Trophoblast cell (in vitro differentiated cells and primary cell): ENCODE data around the gene FAM110A.
"Not testable (repeated sequence)": the region's sequence is repeated elsewhere in the genome, so short reads cannot be mapped to it uniquely, and the experiment has no call there.

Experiments
- DNase-seq, 2 donors: peaks; one replicate each; pipeline ENCODE4 v3.0.0-alpha.2; 2016
- H2AFZ ChIP-seq: 2 replicates; pipeline ENCODE4 v1.6.1; 2013; ENCODE audit warnings: low read length, moderate library complexity, mild to moderate bottlenecking; ENCODE audit not compliant: insufficient read depth, poor library complexity
- H2AK5ac ChIP-seq: 2 replicates; pipeline ENCODE4 v1.6.1; 2013; ENCODE audit warnings: mild to moderate bottlenecking, low read length
- H2BK120ac ChIP-seq: 2 replicates; pipeline ENCODE4 v1.6.1; 2013; ENCODE audit warnings: low read length, mild to moderate bottlenecking, moderate library complexity; ENCODE audit not compliant: insufficient read depth, poor library complexity
- H2BK12ac ChIP-seq: 2 replicates; pipeline ENCODE4 v1.6.1; 2013; ENCODE audit warnings: mild to moderate bottlenecking, low read length, moderate library complexity
- H2BK5ac ChIP-seq: 2 replicates; pipeline ENCODE4 v1.6.1; 2013; ENCODE audit warnings: low read length, low read depth, moderate library complexity, mild to moderate bottlenecking; ENCODE audit not compliant: poor library complexity
- H3K14ac ChIP-seq: 2 replicates; pipeline ENCODE4 v1.6.1; 2013; ENCODE audit warnings: mild to moderate bottlenecking, low read length
- H3K18ac ChIP-seq: 2 replicates; pipeline ENCODE4 v1.6.1; 2013; ENCODE audit warnings: mild to moderate bottlenecking, low read length
- H3K23ac ChIP-seq: 2 replicates; pipeline ENCODE4 v1.6.1; 2013; ENCODE audit warnings: low read length
- H3K27ac ChIP-seq: 2 replicates; pipeline ENCODE4 v1.5.1; 2013; ENCODE audit warnings: low read depth, mild to moderate bottlenecking, inconsistent platforms, low read length, moderate library complexity
- H3K27me3 ChIP-seq: 2 replicates; pipeline ENCODE4 v1.6.1; 2013; ENCODE audit warnings: inconsistent platforms, mild to moderate bottlenecking, low read length, moderate library complexity; ENCODE audit not compliant: insufficient read depth
- H3K36me3 ChIP-seq, 2 experiments: 1 replicate in 1 of 2; 2 replicates in 1 of 2; pipeline ENCODE4 v1.6.1; 2013; ENCODE audit warnings: low read length in 2 of 2, mild to moderate bottlenecking in 2 of 2, moderate library complexity in 1 of 2; ENCODE audit not compliant: insufficient read depth in 2 of 2, control insufficient read depth in 1 of 2
- H3K4ac ChIP-seq: 2 replicates; pipeline ENCODE4 v1.6.1; 2013; ENCODE audit warnings: low read depth, mild to moderate bottlenecking, low read length, moderate library complexity
- H3K4me1 ChIP-seq, 2 experiments: 1 replicate in 1 of 2; 2 replicates in 1 of 2; pipeline ENCODE4 v1.6.1; 2013; ENCODE audit warnings: low read length in 2 of 2, mild to moderate bottlenecking in 2 of 2, moderate library complexity in 1 of 2; ENCODE audit not compliant: insufficient read depth in 2 of 2, control insufficient read depth in 1 of 2
- H3K4me2 ChIP-seq: 2 replicates; pipeline ENCODE4 v1.6.1; 2013; ENCODE audit warnings: inconsistent platforms, mild to moderate bottlenecking, low read length, moderate library complexity
- H3K4me3 ChIP-seq: 2 replicates; pipeline ENCODE4 v1.5.1; 2013; ENCODE audit warnings: mild to moderate bottlenecking, low read depth, low read length, inconsistent platforms
- H3K79me1 ChIP-seq: one replicate; pipeline ENCODE4 v1.6.1; 2013; ENCODE audit warnings: low read length
- H3K79me2 ChIP-seq: 2 replicates; pipeline ENCODE4 v1.6.1; 2013; ENCODE audit warnings: low read length, mild to moderate bottlenecking; ENCODE audit not compliant: control insufficient read depth, insufficient read depth, poor library complexity
- H3K9ac ChIP-seq: 2 replicates; pipeline ENCODE4 v1.6.1; 2013; ENCODE audit warnings: mild to moderate bottlenecking, low read length
- H3K9me3 ChIP-seq: 2 replicates; pipeline ENCODE4 v1.6.1; 2013; ENCODE audit warnings: low read depth, mild to moderate bottlenecking, control low read depth, inconsistent platforms, low read length; ENCODE audit not compliant: insufficient read depth
- H4K12ac ChIP-seq: 2 replicates; pipeline ENCODE4 v1.6.1; 2013; ENCODE audit warnings: low read depth, mild to moderate bottlenecking, low read length, moderate library complexity
- H4K8ac ChIP-seq: 2 replicates; pipeline ENCODE4 v1.6.1; 2013; ENCODE audit warnings: low read depth, mild to moderate bottlenecking, low read length, moderate library complexity
- H4K91ac ChIP-seq: one replicate; pipeline ENCODE4 v1.6.1; 2013; ENCODE audit warnings: low read depth, mild to moderate bottlenecking, low read length, moderate library complexity
- WGBS: extraction: QIAGEN DNeasy Blood & Tissue Kit; methylation state at CpG from one replicate; pipeline ENCODE4 v1.1.7; 2013; ENCODE audit warnings: missing lambda C conversion rate; ENCODE audit not compliant: insufficient read length, insufficient coverage; ENCODE audit errors: extremely low coverage; 5-methylcytosine and 5-hydroxymethylcytosine counted together

Gene FAM110A

GRCh38 chr20:891706-892080 is 58.2 kb downstream of the FAM110A start:
- H3K4me3 ChIP-seq = no peak overlapping the region
- H3K23ac ChIP-seq = no peak overlapping the region
- no peak overlapping the region for H2BK12ac ChIP-seq
- H4K8ac ChIP-seq = no peak overlapping the region
- no peak overlapping the region for H4K91ac ChIP-seq
- H3K9me3 ChIP-seq = peaks cover 4% of the 10 kb centered on the region
- H3K79me2 ChIP-seq = no peaks in the 10 kb centered on the region
- H3K14ac ChIP-seq = no peak overlapping the region
- no peak overlapping the region for H2AK5ac ChIP-seq
- no peak overlapping the region for H2BK120ac ChIP-seq
- H3K4me1 ChIP-seq = no peaks in the 10 kb centered on the region
- H3K4me2 ChIP-seq = no peak overlapping the region
- H3K18ac ChIP-seq = no peak overlapping the region
- no peak overlapping the region for H2AFZ ChIP-seq
- H4K12ac ChIP-seq = no peak overlapping the region
- no peak overlapping the region for H2BK5ac ChIP-seq
- no peak overlapping the region for H3K4ac ChIP-seq
- WGBS = no CpG with 5 or more reads among the region's 4 CpGs
- H3K9ac ChIP-seq = no peak overlapping the region
- no peaks in the 10 kb centered on the region for H3K36me3 ChIP-seq
- H3K27ac ChIP-seq = no peak overlapping the region
- no peaks in the 10 kb centered on the region for H3K79me1 ChIP-seq
- no peak for DNase-seq
- H3K27me3 ChIP-seq = no peaks in the 10 kb centered on the region

GRCh38 chr20:892371-892770 is 58.9 kb downstream of the FAM110A start:
- H4K12ac ChIP-seq, H3K4me3 ChIP-seq, H3K4me2 ChIP-seq, H3K27me3 ChIP-seq, H3K27ac ChIP-seq, H2BK120ac ChIP-seq, H3K36me3 ChIP-seq, H3K23ac ChIP-seq, H2AK5ac ChIP-seq, H3K79me2 ChIP-seq, H3K9ac ChIP-seq, H3K18ac ChIP-seq, H3K4ac ChIP-seq, H2BK12ac ChIP-seq, H4K8ac ChIP-seq, H4K91ac ChIP-seq, H3K14ac ChIP-seq, H3K79me1 ChIP-seq, DNase-seq, H2AFZ ChIP-seq, H3K4me1 ChIP-seq, H3K9me3 ChIP-seq, H2BK5ac ChIP-seq: not testable (repeated sequence)
- WGBS = no CpG with 5 or more reads among the region's 5 CpGs
